Measurements from ENCODE around the gene OR5C1. TPM values are rescaled to one million over a fixed set of nuclear protein-coding genes. Genes with fewer than 3 reads are reported as not detected.

Gene OR5C1
- total RNA-seq, 4 donors from 2014 or later: not detected

DNA sequence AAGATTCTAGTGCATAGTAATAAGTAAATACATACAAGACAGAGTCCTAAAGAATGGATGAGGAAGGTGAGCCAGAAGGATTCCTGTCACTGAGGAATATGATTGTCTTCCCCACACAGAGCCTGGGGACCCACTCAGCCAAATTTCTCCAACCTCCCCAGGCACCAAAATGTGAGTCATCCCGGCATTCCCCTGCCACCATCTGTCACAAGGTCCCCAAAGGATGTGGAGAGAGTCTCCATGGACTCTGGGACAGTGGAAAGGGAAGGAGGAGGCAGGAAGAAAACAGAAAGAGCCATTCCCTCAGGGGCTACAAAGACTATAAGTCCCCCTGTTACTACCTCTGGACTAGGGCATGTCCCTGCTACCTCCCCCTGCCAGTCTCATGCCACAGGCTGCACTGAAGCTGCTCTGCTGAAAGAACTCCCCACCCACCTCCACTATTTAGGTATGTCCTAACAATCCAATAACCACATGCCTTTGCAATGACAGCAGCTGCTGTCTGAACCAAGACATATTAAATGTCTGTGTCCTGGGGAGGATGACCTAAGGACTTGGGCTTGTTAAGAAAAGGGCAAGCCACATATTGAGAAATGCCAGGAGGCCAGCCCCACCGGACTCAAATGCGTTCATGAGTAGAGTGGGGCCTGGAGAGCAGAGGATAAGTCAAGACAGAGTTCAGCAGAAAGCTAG lies 10.7 kb upstream of the OR5C1 start:
- Histone ChIP-seq H3K9me3 (no peaks in the 10 kb centered on the region), H3K27me3 (no peaks in the 10 kb centered on the region), H3K36me3 (no peaks in the 10 kb centered on the region), H3K27ac (no peak overlapping the region), H3K4me1 (no peaks in the 10 kb centered on the region), H3K4me3 (replicated peaks in 1 of 3) (no peak overlapping the region)
- TF ChIP-seq, protein P1, sequence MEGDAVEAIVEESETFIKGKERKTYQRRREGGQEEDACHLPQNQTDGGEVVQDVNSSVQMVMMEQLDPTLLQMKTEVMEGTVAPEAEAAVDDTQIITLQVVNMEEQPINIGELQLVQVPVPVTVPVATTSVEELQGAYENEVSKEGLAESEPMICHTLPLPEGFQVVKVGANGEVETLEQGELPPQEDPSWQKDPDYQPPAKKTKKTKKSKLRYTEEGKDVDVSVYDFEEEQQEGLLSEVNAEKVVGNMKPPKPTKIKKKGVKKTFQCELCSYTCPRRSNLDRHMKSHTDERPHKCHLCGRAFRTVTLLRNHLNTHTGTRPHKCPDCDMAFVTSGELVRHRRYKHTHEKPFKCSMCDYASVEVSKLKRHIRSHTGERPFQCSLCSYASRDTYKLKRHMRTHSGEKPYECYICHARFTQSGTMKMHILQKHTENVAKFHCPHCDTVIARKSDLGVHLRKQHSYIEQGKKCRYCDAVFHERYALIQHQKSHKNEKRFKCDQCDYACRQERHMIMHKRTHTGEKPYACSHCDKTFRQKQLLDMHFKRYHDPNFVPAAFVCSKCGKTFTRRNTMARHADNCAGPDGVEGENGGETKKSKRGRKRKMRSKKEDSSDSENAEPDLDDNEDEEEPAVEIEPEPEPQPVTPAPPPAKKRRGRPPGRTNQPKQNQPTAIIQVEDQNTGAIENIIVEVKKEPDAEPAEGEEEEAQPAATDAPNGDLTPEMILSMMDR (IDR thresholded peaks at IDR 0.05): no peak
- TF ChIP-seq POLR2A (IDR thresholded peaks at IDR 0.05): no peak
- no peak for DNase-seq
- intact Hi-C loops (cut with DNase I): no loop called here
- 63 to 73% methylated on average over 3 of the region's 3 CpGs for WGBS, 2 donors

DNA sequence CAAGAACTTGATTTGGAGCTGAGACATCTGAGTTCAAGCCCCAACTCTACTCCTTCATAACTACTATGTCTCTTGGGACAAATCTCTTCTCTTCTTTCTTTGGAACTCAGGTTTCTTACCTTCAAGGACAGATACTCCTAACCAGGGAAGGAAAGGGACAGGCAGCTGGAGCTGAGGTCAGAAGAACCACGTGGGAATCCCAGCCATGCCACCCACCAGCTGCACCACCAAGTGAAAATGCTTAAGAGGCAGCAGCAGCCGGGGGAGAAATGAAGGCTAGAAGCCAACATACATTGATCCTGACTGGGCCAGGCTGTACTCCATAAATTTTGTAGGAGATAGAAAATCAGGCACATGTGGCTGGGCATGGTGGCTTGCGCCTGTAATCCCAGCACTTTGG lies 9.6 kb upstream of the OR5C1 start:
- no peak overlapping the region for H3K27ac ChIP-seq
- TF ChIP-seq, protein P1 (IDR thresholded peaks at IDR 0.05): no peak
- no peak for TF ChIP-seq POLR2A (IDR thresholded peaks at IDR 0.05)
- intact Hi-C loops (cut with DNase I): no loop called here
- no peaks in the 10 kb centered on the region for H3K27me3 ChIP-seq
- DNase-seq: no peak
- 88 to 90% methylated on average over 3 of the region's 3 CpGs for WGBS, 2 donors
- no peaks in the 10 kb centered on the region for H3K4me1 ChIP-seq
- no peaks in the 10 kb centered on the region for H3K36me3 ChIP-seq
- no peaks in the 10 kb centered on the region for H3K9me3 ChIP-seq
- H3K4me3 ChIP-seq (replicated peaks in 1 of 3): no peak overlapping the region

DNA sequence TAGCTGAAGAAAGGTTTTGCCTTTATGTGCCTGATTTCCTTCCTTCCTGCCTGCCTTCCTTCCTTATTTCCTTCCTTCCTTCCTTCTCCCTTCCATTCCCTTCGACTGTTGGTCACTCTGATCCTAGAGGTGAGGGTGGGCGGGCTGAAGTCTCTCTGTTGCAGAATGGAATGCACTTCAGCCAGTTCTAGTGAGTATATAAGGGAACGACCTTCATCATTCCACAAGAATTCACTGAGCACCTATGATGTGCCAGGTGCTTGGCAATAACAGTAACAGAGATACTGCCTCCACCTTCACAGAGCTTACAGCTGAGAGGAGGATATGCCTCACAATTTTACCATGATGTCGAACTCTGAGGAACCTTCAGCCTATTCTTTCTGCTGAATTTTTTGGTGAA lies 8.7 kb upstream of the OR5C1 start:
- Histone ChIP-seq H3K36me3 (no peaks in the 10 kb centered on the region), H3K27ac (no peak overlapping the region), H3K4me3 (replicated peaks in 1 of 3) (no peak overlapping the region), H3K4me1 (no peaks in the 10 kb centered on the region), H3K27me3 (no peaks in the 10 kb centered on the region), H3K9me3 (no peaks in the 10 kb centered on the region)
- DNase-seq: no peak
- intact Hi-C loops (cut with DNase I): no loop called here
- TF ChIP-seq, protein P1 (IDR thresholded peaks at IDR 0.05): no peak
- TF ChIP-seq POLR2A (IDR thresholded peaks at IDR 0.05): no peak
- WGBS, 2 donors: 48 to 57% methylated on average over 4 of the region's 4 CpGs

DNA sequence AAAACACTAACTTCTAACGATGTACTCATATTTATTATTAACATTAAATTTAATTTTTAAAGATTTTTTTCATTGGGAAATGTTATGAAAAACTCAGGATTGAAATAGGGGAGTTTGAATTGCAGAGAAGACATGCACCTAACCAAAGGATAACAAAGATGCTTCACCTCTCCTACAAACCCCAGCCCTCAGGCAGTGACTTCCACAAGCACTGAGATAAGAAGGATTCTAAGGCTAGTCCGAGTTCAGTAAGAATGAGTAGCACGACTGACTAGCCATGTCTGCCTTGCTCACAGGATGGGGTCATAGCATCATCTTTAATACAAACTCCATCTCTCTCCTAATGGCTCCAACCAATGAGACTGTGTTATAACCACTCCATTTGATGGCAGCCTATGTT lies 7.1 kb upstream of the OR5C1 start:
- intact Hi-C loops (cut with DNase I): no loop called here
- DNase-seq: no peak

DNA sequence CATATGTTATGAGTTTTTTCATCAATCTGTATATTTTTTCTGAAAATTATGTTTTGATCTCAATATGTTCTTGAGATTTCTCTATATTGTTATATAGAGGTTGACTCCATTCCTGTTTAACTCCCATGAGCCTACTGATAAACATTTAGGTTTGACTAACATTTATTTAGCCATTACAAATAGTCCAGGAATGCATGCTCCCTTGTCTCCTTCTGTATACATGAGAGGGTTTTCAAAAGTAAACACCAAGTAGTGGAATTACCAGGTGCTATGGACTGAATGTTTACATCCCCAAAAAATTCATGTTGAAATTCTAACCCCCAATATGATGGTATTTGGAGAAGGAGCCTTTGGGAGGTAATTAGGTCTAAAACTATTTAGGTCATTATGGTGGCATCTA lies 3.5 kb upstream of the OR5C1 start:
- H3K27ac ChIP-seq: no peak overlapping the region
- intact Hi-C loops (cut with DNase I): no loop called here
- H3K27me3 ChIP-seq: no peaks in the 10 kb centered on the region
- H3K4me3 ChIP-seq (replicated peaks in 1 of 3): no peak overlapping the region
- no peak for DNase-seq
- no peaks in the 10 kb centered on the region for H3K4me1 ChIP-seq
- H3K36me3 ChIP-seq: no peaks in the 10 kb centered on the region
- H3K9me3 ChIP-seq: no peaks in the 10 kb centered on the region
- TF ChIP-seq, protein P1 (IDR thresholded peaks at IDR 0.05): no peak
- TF ChIP-seq POLR2A (IDR thresholded peaks at IDR 0.05): no peak

More for the DNA sequence above, 7.1 kb upstream of the OR5C1 start:
- Histone ChIP-seq H3K27me3 (no peaks in the 10 kb centered on the region), H3K4me3 (replicated peaks in 1 of 3) (no peak overlapping the region), H3K4me1 (no peaks in the 10 kb centered on the region), H3K27ac (no peak overlapping the region), H3K36me3 (no peaks in the 10 kb centered on the region), H3K9me3 (no peaks in the 10 kb centered on the region)
- 67 to 71% methylated on average over 3 of the region's 3 CpGs for WGBS, 2 donors
- no peak for TF ChIP-seq POLR2A (IDR thresholded peaks at IDR 0.05)
- TF ChIP-seq, protein P1 (IDR thresholded peaks at IDR 0.05): no peak
